C1 segment of cervical spinal cord (tissue), 14 donors: Measurements from ENCODE around the gene ADAMTS2.

Source experiments
- DNase-seq, 14 donors: peaks; one replicate each; lab custom pipeline; 2025; lab: John Stamatoyannopoulos, UW

The ADAMTS2 gene

DNA sequence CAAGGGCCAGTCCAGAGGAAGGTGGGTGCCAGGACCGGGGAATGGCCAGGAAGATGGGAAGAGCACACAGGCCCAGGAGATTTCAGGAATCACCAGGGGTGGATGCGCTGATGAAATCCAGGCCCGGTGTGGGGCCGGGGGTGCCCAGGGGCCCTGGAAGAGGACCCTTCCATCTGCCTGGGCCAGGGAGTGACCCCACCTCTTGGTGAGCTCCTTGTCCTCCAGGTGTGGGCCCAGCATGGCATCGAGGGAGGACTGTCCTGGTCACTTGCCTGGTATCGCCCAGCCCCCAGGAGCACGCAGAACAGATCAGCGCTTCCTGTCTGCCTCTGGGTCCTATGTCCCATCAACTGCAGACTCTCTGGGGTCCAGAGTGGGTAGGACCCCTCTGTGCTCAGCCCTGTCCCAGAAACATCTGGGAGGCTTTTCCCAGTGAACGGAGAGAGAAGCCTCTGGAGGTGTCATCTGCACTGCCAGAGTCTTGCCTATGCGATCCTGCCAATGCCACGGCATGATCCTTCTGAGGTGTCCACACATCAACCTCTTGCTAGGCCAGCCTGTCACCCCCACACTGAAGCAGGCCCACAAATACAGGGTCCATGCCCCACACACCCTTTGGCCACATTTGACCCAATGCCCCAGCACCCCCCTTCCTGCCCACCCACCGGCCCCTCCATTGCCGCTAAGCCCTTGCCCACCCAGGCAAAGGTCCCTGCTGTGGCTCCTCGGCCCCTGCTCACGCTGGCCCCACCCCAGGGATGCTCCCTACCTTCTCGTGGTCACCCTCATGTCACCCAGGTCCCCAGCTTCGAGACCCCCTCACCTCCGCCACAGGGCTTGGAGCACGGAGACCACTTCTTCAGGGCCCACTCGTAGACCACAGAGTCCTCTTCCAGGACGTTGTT lies 217.9 kb downstream of the ADAMTS2 start:
- no peak for DNase-seq

- DNase-seq = no peak
Observed at GRCh38 chr5:179126506-179126991, 218.7 kb downstream of the ADAMTS2 start.

DNA sequence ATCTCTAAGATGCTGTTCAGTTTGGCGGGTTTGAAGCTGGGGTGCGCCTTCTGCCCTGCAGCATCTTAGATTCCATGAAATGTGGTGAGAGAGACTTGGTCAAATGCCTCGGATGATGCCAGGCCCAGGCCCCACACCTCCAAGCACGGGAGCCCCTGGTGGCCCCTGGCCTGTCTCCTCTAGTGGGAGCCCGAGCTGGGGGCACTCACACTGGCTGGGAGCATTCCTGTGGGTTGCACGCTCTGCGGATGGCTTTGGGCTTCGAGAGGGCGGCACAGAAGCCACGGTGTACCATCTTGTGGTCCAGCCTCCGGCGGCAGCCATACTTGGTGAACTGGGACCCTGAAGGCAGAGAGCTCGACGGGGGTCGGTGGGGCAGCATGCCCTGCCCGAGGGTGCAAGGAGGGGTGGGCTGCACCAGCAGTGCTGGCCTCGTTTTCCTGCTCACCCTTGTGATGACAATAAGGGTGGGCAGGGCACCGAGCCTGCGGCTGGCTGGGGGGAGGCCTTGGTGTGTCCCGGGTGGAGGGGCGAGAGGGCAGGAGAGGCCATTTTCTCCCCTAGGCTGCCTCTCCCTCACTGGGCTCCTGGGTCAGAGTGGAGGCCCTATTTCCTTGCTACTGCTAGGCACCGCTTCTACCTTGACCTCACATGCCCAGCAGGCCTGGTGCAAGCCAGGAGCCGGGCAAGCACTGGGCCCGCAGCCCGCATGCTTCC lies 219.3 kb downstream of the ADAMTS2 start:
- DNase-seq = no peak

DNA sequence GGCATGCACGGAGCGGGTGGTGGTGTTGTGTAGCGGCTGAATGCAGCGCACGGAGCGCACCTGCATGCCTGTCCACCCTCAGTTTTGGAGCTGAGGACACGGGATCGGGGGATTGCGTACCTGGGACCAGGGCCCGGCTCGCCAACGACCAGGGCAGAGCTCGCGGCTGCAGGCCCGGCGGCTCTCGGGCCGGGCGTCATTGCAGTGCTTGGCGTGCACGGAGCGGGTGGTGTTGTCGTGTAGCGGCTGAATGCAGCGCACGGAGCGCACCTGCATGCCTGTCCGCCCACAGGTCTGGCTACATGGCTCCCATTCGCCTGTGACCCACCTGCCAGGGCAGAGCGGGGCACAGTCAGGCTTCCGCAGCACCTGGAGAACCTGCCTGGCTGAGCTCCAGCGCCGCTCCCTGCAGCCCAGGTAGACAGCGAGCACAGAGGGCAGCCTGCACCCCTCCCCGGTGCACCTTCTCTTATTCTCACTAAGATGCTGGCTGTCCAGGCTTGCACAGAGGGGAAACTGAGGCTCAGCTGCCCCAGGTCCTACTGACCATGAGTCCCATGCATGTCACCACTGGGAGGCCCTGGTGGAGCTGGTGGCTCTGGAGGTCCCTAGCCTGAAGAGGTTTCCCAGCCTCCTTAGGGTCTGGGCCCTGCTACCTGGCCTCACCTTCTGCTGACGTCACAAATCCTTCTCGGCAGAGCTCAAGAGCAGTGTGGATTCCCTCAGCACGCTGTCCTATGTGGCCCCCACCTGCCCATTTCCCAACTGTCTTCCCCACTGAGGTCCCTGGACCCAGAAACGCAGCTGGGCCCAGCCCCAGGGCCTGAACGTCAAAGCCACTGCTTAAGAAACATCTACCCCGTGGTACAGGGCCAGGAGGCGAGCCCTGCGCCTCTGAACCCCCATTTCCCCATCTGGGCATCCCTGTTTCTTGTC lies 220.1 kb downstream of the ADAMTS2 start:
- no peak for DNase-seq

DNA sequence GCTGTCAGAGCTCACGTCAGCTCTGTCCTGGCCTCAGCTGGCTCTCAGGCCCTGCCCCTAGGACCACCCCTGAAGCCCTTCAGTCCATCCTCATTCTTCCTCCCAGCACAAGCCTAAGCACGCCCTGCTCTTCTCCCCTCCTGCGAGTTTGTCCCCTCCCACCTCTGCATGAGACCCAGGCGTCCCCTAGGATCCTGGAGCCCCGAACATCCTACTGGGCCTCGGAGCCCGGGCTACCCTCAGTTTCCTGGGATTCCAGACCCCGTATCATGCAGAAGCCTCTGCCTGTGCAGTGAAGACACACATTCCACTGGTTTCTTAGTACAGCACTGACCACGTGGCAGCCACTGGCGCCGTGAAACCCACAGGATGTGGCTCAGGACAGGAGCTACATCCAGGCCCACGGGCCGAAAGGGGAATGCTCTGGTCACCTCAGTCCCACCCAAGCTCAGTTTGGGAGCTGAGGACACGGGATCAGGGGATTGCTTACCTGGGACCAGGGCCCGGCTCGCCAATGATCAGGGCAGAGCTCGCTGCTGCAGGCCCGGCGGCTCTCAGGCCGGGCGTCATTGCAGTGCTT lies 220.9 kb downstream of the ADAMTS2 start:
- DNase-seq = no peak

- no peak for DNase-seq
Observed at GRCh38 chr5:179123491-179124272, 221.6 kb downstream of the ADAMTS2 start.

GRCh38 chr5:179123109-179123426 lies 222.2 kb downstream of the ADAMTS2 start:
- DNase-seq = no peak

DNA sequence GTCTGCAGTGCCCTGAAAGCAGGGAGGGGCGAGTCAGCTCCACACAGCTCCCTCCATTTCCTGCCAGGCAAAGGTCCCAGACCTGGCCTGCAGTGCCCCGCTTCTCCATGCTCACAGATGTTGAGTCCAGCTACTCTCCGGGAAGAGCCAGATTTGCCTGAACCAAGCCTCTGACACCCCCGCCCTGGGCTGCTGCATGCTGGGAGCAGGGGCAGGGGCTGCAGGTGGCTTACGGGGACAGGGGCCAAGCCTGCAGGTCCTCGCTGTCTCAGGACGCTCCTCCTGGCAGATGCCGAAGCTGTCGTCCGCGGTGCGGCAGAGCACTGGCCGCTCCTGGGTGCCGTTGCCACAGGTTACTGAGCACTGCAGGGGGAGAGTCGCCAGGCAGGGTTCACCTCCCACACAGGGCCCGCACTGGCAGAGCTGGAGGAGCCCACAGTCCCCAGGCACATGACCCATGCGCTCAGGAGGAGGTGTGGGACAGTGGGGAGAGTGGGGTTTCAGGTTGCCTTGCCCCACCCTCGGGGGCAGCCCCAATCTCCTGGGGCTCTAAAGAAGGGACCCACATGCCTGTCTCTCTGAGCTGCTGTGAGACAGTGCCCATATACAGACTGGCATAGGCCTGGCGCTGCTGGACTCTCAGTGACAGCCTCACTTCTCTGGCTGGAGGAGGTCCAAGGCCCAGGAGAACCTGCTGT lies 222.7 kb downstream of the ADAMTS2 start:
- no peak for DNase-seq

- no peak for DNase-seq
Observed at GRCh38 chr5:179121667-179122111, 223.6 kb downstream of the ADAMTS2 start.

DNA sequence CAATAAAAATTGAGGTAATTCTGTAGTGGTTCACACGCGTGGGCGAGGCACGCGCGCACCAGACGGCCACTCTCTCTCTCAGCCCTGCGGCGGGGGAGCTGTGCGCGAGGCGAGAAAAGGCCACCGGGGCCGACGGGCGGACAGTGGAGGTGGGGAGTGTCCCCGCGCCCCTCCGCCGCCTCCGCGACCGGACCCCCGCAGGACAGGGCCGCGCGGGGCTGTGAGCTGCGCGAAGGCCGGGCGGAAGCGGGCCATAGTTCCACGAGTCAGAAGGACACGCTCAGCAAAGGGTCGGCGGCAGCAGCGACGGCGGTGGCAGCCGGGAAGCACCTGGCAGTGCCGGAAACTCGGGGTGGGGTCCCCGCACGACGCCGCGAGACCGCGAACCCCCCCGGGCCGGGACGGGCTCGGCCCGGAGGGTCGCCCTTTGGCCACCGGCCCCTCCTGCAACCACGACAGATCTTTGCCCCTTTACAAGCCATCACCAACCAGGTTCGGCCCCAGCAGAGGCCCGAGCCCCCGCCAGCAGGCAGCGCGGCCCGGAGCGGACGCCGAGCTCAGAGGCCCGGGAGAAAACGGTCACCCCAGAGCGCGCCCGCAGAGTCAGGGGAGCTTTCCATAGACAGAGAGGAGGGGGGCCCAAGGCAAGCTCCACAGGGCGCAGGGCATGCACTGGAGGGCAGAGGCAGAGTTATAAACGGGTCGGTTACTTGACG lies 224.2 kb downstream of the ADAMTS2 start:
- DNase-seq = no peak

DNA sequence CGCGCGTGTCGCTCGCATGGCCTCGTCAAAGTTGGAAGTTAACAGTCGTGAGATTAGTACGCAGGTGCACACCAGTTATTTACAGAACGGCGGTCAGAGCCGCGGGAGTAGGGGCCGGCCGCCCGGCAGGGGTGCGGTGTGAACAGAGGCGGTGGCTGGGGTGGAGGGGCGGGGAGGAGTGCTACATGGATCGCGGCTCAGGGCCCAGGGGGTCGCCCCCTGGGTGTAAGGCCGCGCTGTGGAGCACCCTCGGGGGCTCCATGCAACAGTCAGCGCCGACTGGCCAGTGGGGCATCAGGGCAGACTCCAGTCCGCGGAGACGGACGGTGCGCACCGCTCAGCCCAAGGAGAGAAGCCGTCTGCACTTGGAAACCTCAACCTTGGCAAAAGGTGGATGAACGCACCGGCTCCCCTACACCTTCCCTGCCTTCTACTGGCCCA lies 224.8 kb downstream of the ADAMTS2 start:
- DNase-seq = no peak

DNA sequence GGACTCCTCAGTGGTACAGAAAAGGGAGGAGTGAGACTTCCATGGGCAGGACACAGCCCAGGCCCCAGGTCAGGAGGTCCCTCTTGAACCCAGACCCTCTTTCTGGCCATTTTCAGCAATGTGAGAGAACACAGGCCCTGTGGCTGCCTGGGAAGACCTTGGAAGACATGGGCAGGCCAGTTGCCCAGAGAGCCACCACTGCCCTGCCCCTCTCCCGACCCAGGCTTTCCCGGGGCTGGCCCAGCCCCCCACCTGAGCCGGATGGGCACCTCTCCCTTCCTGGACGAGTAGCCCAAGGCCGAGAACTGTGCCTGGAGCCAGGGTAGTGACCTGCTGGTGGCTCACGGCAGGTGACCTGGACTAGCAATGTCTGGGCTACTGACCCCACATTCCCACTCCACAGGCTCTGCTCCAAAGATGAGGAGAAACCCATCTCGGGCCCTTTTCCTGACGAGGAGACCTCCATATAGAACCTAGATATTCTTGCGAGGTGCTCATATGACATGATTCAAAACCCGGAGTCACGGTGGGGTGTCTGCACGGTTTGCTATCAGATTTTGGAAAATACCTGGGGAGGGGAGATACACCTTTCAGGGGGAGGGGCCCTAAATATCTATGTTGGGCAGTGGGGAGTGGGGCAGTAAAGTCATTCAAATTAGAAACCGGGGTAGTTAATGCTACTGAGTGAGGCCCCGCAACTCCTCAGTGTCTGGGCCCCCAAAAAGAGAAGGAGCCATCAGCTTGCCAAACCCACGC lies 225.7 kb downstream of the ADAMTS2 start:
- DNase-seq = no peak

DNA sequence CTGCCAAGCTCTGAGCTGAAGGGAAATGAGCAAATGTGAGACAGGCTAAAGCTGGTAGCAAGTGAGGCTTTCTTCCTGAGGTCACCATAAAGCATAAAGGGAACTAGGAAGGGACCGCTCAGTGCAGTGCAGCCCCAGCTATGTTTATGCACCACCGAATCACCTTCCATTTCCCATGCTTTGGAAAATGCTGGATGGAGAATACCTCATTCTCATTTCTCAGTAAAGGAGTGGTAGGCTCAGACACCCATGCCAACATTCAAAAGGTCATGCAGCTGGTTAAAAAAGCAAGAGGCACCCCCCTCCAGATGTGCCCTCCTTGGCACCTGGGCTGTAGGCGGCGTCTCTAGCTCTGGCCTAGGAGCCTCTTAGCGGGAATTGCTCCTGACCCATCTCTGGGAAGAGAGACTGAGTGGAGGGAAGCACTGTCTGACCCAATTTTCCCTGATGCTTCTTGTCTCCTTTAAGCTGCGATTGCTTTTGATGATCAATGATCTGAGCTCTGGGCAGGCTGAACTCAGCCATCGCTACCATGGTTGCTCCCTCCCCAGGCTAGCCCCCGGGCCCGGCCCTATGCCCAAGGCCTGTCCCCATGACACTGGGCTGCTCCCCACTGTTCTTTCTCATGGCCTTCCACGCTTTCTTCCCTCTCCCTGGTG lies 226.4 kb downstream of the ADAMTS2 start:
- no peak for DNase-seq

DNA sequence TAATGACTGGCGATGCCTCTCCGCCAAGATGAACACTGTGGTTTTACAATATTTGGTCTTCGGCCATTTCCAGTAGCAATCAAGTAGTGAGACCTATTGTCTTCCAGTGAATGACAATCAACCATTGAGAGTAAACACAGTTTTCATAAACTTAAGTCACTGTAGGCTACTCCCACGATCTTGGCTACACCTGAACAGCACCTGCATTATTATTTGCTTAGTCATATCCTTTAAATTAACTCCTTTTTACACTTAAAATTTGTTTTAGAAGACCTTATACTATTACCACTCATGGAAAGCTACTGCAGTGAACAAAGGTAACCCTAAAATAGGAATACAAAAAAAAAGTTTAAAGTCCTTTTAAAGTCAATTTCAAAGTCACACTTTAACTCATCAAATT lies 226.9 kb downstream of the ADAMTS2 start:
- no peak for DNase-seq

- DNase-seq = no peak
Observed at GRCh38 chr5:179115845-179116524, 229.3 kb downstream of the ADAMTS2 start.

DNA sequence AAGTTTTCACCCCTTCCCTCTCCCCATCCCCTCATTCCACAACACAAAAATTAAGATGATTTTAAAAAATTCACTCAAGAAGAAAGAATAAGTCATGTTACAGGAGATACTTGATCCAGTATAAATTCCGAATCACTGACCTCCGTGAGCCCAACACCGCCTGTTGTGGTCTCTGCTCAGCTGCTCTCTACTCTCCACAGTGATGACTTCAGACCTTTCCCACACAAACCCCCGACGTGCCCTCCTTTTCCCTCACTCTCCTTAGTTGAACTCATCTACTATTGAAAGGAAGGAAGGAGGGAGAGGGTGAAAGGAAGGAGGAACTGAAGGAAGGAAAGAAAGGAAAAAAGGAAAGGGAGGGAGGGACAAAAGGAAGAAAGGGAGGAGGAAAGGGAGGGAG lies 230.0 kb downstream of the ADAMTS2 start:
- DNase-seq = no peak

DNA sequence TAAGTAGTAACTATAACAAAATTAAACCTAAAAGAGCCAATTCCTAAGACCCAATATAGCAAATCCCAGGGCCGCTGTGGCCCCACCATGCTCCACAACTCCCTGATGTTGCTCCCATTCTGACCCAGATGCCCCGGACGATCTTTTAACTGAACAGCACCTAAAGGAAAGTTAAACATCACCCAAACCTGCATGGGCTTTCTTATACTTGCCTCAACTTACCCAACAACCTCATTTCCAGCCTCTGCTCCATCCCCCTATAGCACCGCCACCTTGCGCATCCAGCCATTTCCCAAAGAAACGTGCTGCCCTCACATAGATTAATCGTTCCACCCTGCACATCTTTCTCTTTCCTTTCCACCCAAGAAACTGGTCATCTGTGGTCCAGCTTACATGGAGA lies 230.5 kb downstream of the ADAMTS2 start:
- no peak for DNase-seq
